H1 (cell line): Measurements from ENCODE around the gene REM1. TPM values are rescaled to one million over a fixed set of nuclear protein-coding genes. Genes with fewer than 3 reads are reported as not detected.

Source experiments
- CTCF ChIA-PET: fragments of 300-600 bp; sonication (Branson Sonifier 250); formaldehyde crosslinking; loops from one replicate; lab custom pipeline; 2021; ENCODE audit not compliant: partially characterized antibody; lab: Charles Lee
- POLR2A ChIA-PET: fragments of 300-600 bp; sonication (Branson Sonifier 250); formaldehyde crosslinking; loops from one replicate; lab custom pipeline; 2021; ENCODE audit warnings: inconsistent platforms; ENCODE audit not compliant: partially characterized antibody; lab: Charles Lee
- DNase-seq, 2 experiments: peaks; one replicate each; pipeline versions ENCODE4 v3.0.0 to v3.0.0-alpha.2; 2010 to 2022; ENCODE audit warnings: low spot score in 2 of 2, low read depth in 1 of 2, mixed read lengths in 1 of 2
- FAIRE-seq: peaks from 2 replicates; lab custom pipeline; 2011; peaks lifted over from hg19 to GRCh38; lab: Jason Lieb, UNC
- H2AFZ ChIP-seq: 2 replicates; pipeline ENCODE4 v1.8.1; 2012; ENCODE audit warnings: low read length, inconsistent platforms
- H2AK5ac ChIP-seq: 2 replicates; pipeline ENCODE4 v1.6.1; 2013; ENCODE audit warnings: low read depth, low read length
- H2BK120ac ChIP-seq: replicated peaks from 2 replicates; pipeline ENCODE3; 2013; ENCODE audit warnings: low read depth, low read length, inconsistent platforms
- H2BK12ac ChIP-seq: 2 replicates; pipeline ENCODE4 v1.6.1; 2013; ENCODE audit warnings: low read depth, low read length
- H2BK15ac ChIP-seq: 2 replicates; pipeline ENCODE4 v1.6.1; 2013; ENCODE audit warnings: low read length
- H2BK20ac ChIP-seq: 2 replicates; pipeline ENCODE4 v1.6.1; 2013; ENCODE audit warnings: low read length
- H2BK5ac ChIP-seq: 2 replicates; pipeline ENCODE4 v1.6.1; 2013; ENCODE audit warnings: low read depth, low read length
- H3K14ac ChIP-seq: 2 replicates; pipeline ENCODE4 v1.6.1; 2013; ENCODE audit warnings: inconsistent platforms; ENCODE audit not compliant: insufficient read length
- H3K18ac ChIP-seq: 2 replicates; pipeline ENCODE4 v1.6.1; 2013; ENCODE audit warnings: low read length; ENCODE audit errors: extremely low read depth
- H3K23ac ChIP-seq: 2 replicates; pipeline ENCODE4 v1.6.1; 2013; ENCODE audit warnings: inconsistent platforms; ENCODE audit not compliant: insufficient read length
- H3K23me2 ChIP-seq: 2 replicates; pipeline ENCODE4 v1.6.1; 2013; ENCODE audit warnings: low read depth, low read length
- H3K27ac ChIP-seq: 2 replicates; pipeline ENCODE4 v1.6.1; 2011; ENCODE audit warnings: low read depth, low read length, inconsistent platforms
- H3K27me3 ChIP-seq, 4 experiments: replicated peaks in 1 of 4; 1 replicate in 1 of 4; 2 replicates in 3 of 4; pipeline versions ENCODE4 v1.6.1 to v1.8.1; 2011 to 2013; ENCODE audit warnings: low read length in 3 of 4, mild to moderate bottlenecking in 3 of 4, inconsistent platforms in 2 of 4, mixed read lengths in 2 of 4, moderate library complexity in 1 of 4; ENCODE audit not compliant: control insufficient read depth in 3 of 4, insufficient read depth in 3 of 4; ENCODE audit errors: extremely low read depth in 1 of 4
- H3K36me3 ChIP-seq, 4 experiments: 2 replicates each; pipeline versions ENCODE4 v1.6.1 to v1.8.1; 2011 to 2013; ENCODE audit warnings: mild to moderate bottlenecking in 4 of 4, low read length in 3 of 4, moderate library complexity in 2 of 4, control low read depth in 1 of 4, inconsistent platforms in 1 of 4; ENCODE audit not compliant: insufficient read depth in 4 of 4, control insufficient read depth in 2 of 4
- H3K4ac ChIP-seq: replicated peaks from 2 replicates; pipeline ENCODE3; 2013; ENCODE audit warnings: low read length, low read depth, mixed read lengths, inconsistent platforms; ENCODE audit not compliant: insufficient read length
- H3K4me1 ChIP-seq, 4 experiments: replicated peaks in 1 of 4; 1 replicate in 1 of 4; 2 replicates in 3 of 4; pipeline versions ENCODE4 v1.6.1 to v1.8.1; 2011 to 2013; ENCODE audit warnings: low read length in 3 of 4, inconsistent platforms in 2 of 4, mixed read lengths in 1 of 4; ENCODE audit not compliant: insufficient read depth in 4 of 4, control insufficient read depth in 3 of 4
- H3K4me2 ChIP-seq, 2 experiments: 2 replicates each; pipeline versions ENCODE4 v1.6.1 to v1.8.1; 2011 to 2013; ENCODE audit warnings: low read depth in 2 of 2, low read length in 2 of 2, control low read depth in 1 of 2, inconsistent platforms in 1 of 2, mild to moderate bottlenecking in 1 of 2; ENCODE audit not compliant: insufficient read depth in 1 of 2
- H3K4me3 ChIP-seq, 4 experiments: fragments of 200-600, 300-600 bp in 1 of 4; sonication (generic), shearing (Covaris generic), sonication (Bioruptor Twin) in 1 of 4; 2 replicates each; pipeline versions ENCODE4 v1.5.1 to v1.8.1; 2011 to 2016; ENCODE audit warnings: low read length in 4 of 4, low read depth in 3 of 4, control low read depth in 2 of 4, inconsistent platforms in 2 of 4, mild to moderate bottlenecking in 2 of 4, mixed read lengths in 1 of 4, moderate library complexity in 1 of 4; ENCODE audit not compliant: insufficient read depth in 2 of 4; ENCODE audit errors: extremely low read depth in 1 of 4
- H3K56ac ChIP-seq: replicated peaks from 2 replicates; pipeline ENCODE3; 2013; ENCODE audit warnings: low read depth, mild to moderate bottlenecking, mixed read lengths, low read length, inconsistent platforms; ENCODE audit not compliant: insufficient read length
- H3K79me1 ChIP-seq: 2 replicates; pipeline ENCODE4 v1.6.1; 2013; ENCODE audit warnings: low read depth, low read length, control low read depth
- H3K79me2 ChIP-seq, 2 experiments: 2 replicates each; pipeline versions ENCODE4 v1.6.1 to v1.8.1; 2012 to 2013; ENCODE audit warnings: low read length in 2 of 2, mild to moderate bottlenecking in 2 of 2, inconsistent platforms in 1 of 2; ENCODE audit not compliant: insufficient read depth in 2 of 2, control insufficient read depth in 1 of 2
- H3K9ac ChIP-seq, 4 experiments: replicated peaks in 1 of 4; 1 replicate in 1 of 4; 2 replicates in 3 of 4; pipeline versions ENCODE4 v1.6.1 to v1.8.1; 2011 to 2013; ENCODE audit warnings: low read depth in 3 of 4, low read length in 3 of 4, control low read depth in 2 of 4, mild to moderate bottlenecking in 2 of 4, moderate library complexity in 2 of 4, inconsistent platforms in 1 of 4; ENCODE audit errors: extremely low read depth in 1 of 4
- H3K9me3 ChIP-seq, 2 experiments: 2 replicates each; pipeline versions ENCODE4 v1.6.1 to v1.8.1; 2012 to 2013; ENCODE audit warnings: mild to moderate bottlenecking in 2 of 2, moderate library complexity in 2 of 2, control low read depth in 1 of 2, inconsistent platforms in 1 of 2, low read depth in 1 of 2, low read length in 1 of 2, mixed read lengths in 1 of 2; ENCODE audit not compliant: insufficient read depth in 2 of 2
- H4K20me1 ChIP-seq, 2 experiments: replicated peaks in 1 of 2; 2 replicates each; pipeline versions ENCODE3 to v1.8.1; 2011 to 2013; ENCODE audit warnings: inconsistent platforms in 2 of 2, low read length in 2 of 2, mild to moderate bottlenecking in 1 of 2; ENCODE audit not compliant: insufficient read depth in 2 of 2, control insufficient read depth in 1 of 2
- H4K5ac ChIP-seq: 2 replicates; pipeline ENCODE4 v1.6.1; 2013; ENCODE audit warnings: low read length, low read depth, mixed read lengths, inconsistent platforms; ENCODE audit not compliant: insufficient read length
- H4K8ac ChIP-seq: 2 replicates; pipeline ENCODE4 v1.8.0; 2013; ENCODE audit warnings: mild to moderate bottlenecking, moderate library complexity, low read length, inconsistent platforms; ENCODE audit not compliant: insufficient read depth; ENCODE audit errors: extremely low read depth
- H4K91ac ChIP-seq: replicated peaks from 2 replicates; pipeline ENCODE3; 2013; ENCODE audit warnings: low read length, mixed read lengths, inconsistent platforms; ENCODE audit not compliant: insufficient read length
- CHD2 ChIP-seq: IDR thresholded peaks from 2 replicates; pipeline ENCODE4 v1.6.1; 2012; ENCODE audit warnings: low read length, improper control_type of control experiment
- CTBP2 ChIP-seq: IDR thresholded peaks from 2 replicates; pipeline ENCODE4 v1.7.0; 2011; ENCODE audit warnings: borderline replicate concordance, mild to moderate bottlenecking, moderate library complexity, mixed read lengths, low read length; ENCODE audit not compliant: insufficient read depth, insufficient read length
- JUN ChIP-seq: IDR thresholded peaks from 2 replicates; pipeline ENCODE4 v1.6.1; 2011; ENCODE audit warnings: low read depth, mild to moderate bottlenecking, improper control_type of control experiment, low read length
- NRF1 ChIP-seq: IDR thresholded peaks from 2 replicates; pipeline ENCODE4 v1.6.1; 2011; ENCODE audit warnings: mild to moderate bottlenecking, low read depth, low read length, improper control_type of control experiment
- RBBP5 ChIP-seq: IDR thresholded peaks from 2 replicates; pipeline ENCODE4 v1.7.1; 2012; ENCODE audit warnings: low read depth, mild to moderate bottlenecking, inconsistent platforms, low read length, moderate library complexity, borderline replicate concordance
- SIN3A ChIP-seq, 2 experiments: IDR thresholded peaks in 1 of 2; conservative IDR thresholded peaks in 1 of 2; 2 replicates each; pipeline ENCODE4 v1.6.1; 2011 to 2012; ENCODE audit warnings: low read length in 2 of 2, improper control_type of control experiment in 1 of 2, low read depth in 1 of 2, mild to moderate bottlenecking in 1 of 2
- SIX5 ChIP-seq: IDR thresholded peaks from 2 replicates; pipeline ENCODE4 v1.6.1; 2011; ENCODE audit warnings: mild to moderate bottlenecking, low read depth, low read length
- ZNF274 ChIP-seq: IDR thresholded peaks from 2 replicates; pipeline ENCODE4 v1.7.0; 2012; ENCODE audit warnings: low read length, borderline replicate concordance; ENCODE audit errors: extremely low read depth
- WGBS, 2 experiments: shearing (Covaris generic) in 1 of 2; methylation state at CpG; one replicate each; pipeline versions ENCODE4 v1.1.6 to v1.1.7; 2013 to 2015; ENCODE audit warnings: low lambda C conversion rate in 2 of 2, mixed read lengths in 2 of 2, inconsistent platforms in 1 of 2, low coverage in 1 of 2, missing lambda C conversion rate in 1 of 2; ENCODE audit not compliant: insufficient replicate concordance in 2 of 2, insufficient coverage in 1 of 2, insufficient read length in 1 of 2; ENCODE audit errors: extremely low coverage in 1 of 2, missing lambda C conversion rate in 1 of 2; 5-methylcytosine and 5-hydroxymethylcytosine counted together
- polyA plus RNA-seq, 7 experiments: library from polyadenylated mRNA; depleted of rRNA in 3 of 7; stranded (reverse) in 5 of 7; unstranded in 2 of 7; fragments of >200 nt in 5 of 7; fragments of 200-250 nt in 2 of 7; gene quantifications; 1 replicate in 5 of 7; 2 replicates in 1 of 7; 4 replicates in 1 of 7; pipeline versions ENCODE4 v1.2.1 to v1.2.3, GENCODE V29; 2011 to 2013; ENCODE audit warnings: missing spikeins in 2 of 7, mixed read lengths in 2 of 7
- total RNA-seq: library from RNA; stranded (reverse); fragmentation: NEBNext Ultra II Directional; extraction: Animal tissue kit (Norgen Biotek cat#: 25700); gene quantifications from 2 replicates; pipeline ENCODE4 v1.2.1, GENCODE V29; 2021
- TF ChIP-seq, protein P1 (sequence below), 3 experiments: IDR thresholded peaks; 1 replicate in 2 of 3; 2 replicates in 1 of 3; pipeline versions ENCODE4 v1.5.1 to v1.6.1; 2011; ENCODE audit warnings: low read length in 3 of 3, mild to moderate bottlenecking in 3 of 3, inconsistent platforms in 2 of 3, low read depth in 1 of 3, moderate library complexity in 1 of 3; ENCODE audit not compliant: insufficient read depth in 1 of 3; ENCODE audit errors: control extremely low read depth in 1 of 3

Gene REM1
- total and polyA plus RNA-seq, 2 of the 8 experiments (the other 6 are each of a cell fraction or from before 2014, with no cell fraction given): 0.05 TPM; not detected in 1

DNA sequence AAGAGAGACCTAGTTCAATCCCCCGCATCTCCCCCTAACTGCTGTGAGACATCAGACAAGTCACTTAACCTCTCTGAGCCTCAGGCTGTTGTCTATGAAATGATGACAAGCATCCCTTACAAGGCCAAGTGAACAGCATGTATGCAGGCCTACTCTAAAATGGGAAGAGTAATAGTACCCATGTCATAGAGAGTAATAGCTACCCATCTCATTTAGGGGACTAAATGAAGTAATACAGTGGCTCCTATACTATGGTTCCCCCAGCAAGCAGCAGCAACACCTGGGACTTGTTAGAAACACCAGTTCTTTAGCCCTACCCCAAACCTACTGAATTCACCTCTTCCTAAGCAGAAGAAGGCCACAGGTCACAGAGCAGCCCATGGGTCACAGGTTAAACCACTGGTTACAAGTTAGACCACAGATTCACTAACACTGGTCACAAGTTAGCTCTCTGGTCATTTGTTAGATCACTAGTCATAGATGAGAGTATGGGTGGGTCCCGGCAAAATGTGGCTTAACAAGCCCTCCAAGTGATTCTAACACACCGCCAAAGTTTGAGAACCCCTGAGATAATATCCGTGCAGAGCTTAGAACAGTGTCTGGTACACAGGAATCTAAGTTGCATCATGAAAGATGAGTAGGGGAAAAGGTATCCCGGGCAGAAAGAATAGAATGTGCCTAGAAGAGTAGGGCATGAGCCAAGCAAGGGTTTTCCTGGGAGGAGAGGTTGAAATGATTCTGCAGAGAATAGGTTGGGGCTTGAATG lies 1.6 kb upstream of the REM1 start:
- H2BK120ac ChIP-seq: no peak overlapping the region
- H3K18ac ChIP-seq: no peak overlapping the region
- CTCF ChIA-PET: interaction anchor here (1.4 to 1.5 kb wide), 2 partner anchors 13 to 15 kb away, joined by 3 to 5 read pairs; no protein-coding TSS in a partner anchor
- H4K8ac ChIP-seq: no peak overlapping the region
- no peak overlapping the region for H3K4ac ChIP-seq
- no peak overlapping the region for H3K4me3 ChIP-seq
- H3K27me3 ChIP-seq: no peaks in the 10 kb centered on the region
- no peaks in the 10 kb centered on the region for H3K36me3 ChIP-seq
- no peaks in the 10 kb centered on the region for H3K23me2 ChIP-seq
- H2AK5ac ChIP-seq: no peak overlapping the region
- H3K79me2 ChIP-seq: no peaks in the 10 kb centered on the region
- no peak overlapping the region for H3K27ac ChIP-seq
- POLR2A ChIA-PET: interaction anchor here (0.8 kb wide), 1 partner anchor 78 kb away, joined by 3 read pairs; no protein-coding TSS in a partner anchor
- H3K14ac ChIP-seq: no peak overlapping the region
- no peak overlapping the region for H3K56ac ChIP-seq
- DNase-seq (no peak), FAIRE-seq (no peak)
- H3K4me2 ChIP-seq: no peak overlapping the region
- H3K9ac ChIP-seq: no peak overlapping the region
- no peak overlapping the region for H3K23ac ChIP-seq
- no peaks in the 10 kb centered on the region for H3K4me1 ChIP-seq
- no peak overlapping the region for H2BK15ac ChIP-seq
- H4K91ac ChIP-seq: no peak overlapping the region
- H2BK12ac ChIP-seq: no peak overlapping the region
- peaks cover 54 to 65% of the 10 kb centered on the region in 2 experiments for H3K9me3 ChIP-seq
- H4K20me1 ChIP-seq: no peaks in the 10 kb centered on the region
- H3K79me1 ChIP-seq: no peaks in the 10 kb centered on the region
- no peak overlapping the region for H2BK5ac ChIP-seq
- 71% methylated on average over 5 of the region's 5 CpGs; no CpG with 5 or more reads in 1 of the 2 experiments for WGBS, 2 experiments
- H4K5ac ChIP-seq: no peak overlapping the region
- H2BK20ac ChIP-seq: no peak overlapping the region
- H2AFZ ChIP-seq: no peak overlapping the region
- TF ChIP-seq ZNF274 (no peak), NRF1 (no peak), SIX5 (no peak), RBBP5 (no peak), JUN (no peak), CTBP2 (no peak), CHD2 (no peak), SIN3A (conservative IDR thresholded peaks at IDR 0.05 in 1 of 2, IDR thresholded peaks at IDR 0.05 in 1 of 2; ENCODE audit: low read depth in 1 of 2, low read length in 2 of 2) (no peak)
- TF ChIP-seq, protein P1, sequence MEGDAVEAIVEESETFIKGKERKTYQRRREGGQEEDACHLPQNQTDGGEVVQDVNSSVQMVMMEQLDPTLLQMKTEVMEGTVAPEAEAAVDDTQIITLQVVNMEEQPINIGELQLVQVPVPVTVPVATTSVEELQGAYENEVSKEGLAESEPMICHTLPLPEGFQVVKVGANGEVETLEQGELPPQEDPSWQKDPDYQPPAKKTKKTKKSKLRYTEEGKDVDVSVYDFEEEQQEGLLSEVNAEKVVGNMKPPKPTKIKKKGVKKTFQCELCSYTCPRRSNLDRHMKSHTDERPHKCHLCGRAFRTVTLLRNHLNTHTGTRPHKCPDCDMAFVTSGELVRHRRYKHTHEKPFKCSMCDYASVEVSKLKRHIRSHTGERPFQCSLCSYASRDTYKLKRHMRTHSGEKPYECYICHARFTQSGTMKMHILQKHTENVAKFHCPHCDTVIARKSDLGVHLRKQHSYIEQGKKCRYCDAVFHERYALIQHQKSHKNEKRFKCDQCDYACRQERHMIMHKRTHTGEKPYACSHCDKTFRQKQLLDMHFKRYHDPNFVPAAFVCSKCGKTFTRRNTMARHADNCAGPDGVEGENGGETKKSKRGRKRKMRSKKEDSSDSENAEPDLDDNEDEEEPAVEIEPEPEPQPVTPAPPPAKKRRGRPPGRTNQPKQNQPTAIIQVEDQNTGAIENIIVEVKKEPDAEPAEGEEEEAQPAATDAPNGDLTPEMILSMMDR (IDR thresholded peaks at IDR 0.05; ENCODE audit: control extremely low read depth in 1 of 3, insufficient read depth in 1 of 3, low read depth in 1 of 3, low read length in 3 of 3): no peak
